ENCODE data around the gene AFP.

AFP gene

DNA sequence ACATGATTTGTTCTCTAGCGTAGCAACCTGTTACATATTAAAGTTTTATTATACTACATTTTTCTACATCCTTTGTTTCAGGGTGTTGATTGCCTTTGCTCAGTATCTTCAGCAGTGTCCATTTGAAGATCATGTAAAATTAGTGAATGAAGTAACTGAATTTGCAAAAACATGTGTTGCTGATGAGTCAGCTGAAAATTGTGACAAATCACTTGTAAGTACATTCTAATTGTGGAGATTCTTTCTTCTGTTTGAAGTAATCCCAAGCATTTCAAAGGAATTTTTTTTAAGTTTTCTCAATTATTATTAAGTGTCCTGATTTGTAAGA, 29.5 kb upstream of the AFP start:
- TF ChIP-seq TAF1 (IDR thresholded peaks at IDR 0.05; ENCODE audit: borderline replicate concordance, insufficient read depth, low read length) = no peak
- TF ChIP-seq FOXP2 (optimal IDR thresholded peaks at IDR 0.05; ENCODE audit: borderline replicate concordance, extremely low read depth, extremely low read length, insufficient read depth) = no peak

- no peak for TF ChIP-seq POLR2AphosphoS5 (IDR thresholded peaks at IDR 0.05; ENCODE audit: low read depth, low read length)
- no peak for TF ChIP-seq TAF1 (IDR thresholded peaks at IDR 0.05; ENCODE audit: borderline replicate concordance, insufficient read depth, low read length)
These were observed 28.8 kb upstream of the AFP start for GRCh38 chr4:73407227-73407673.

- TF ChIP-seq POLR2AphosphoS5 (IDR thresholded peaks at IDR 0.05; ENCODE audit: low read depth, low read length) = no peak
- TF ChIP-seq FOXP2 (optimal IDR thresholded peaks at IDR 0.05; ENCODE audit: borderline replicate concordance, extremely low read depth, extremely low read length, insufficient read depth) = no peak
- no peak for TF ChIP-seq SIN3A (IDR thresholded peaks at IDR 0.05; ENCODE audit: borderline replicate concordance, insufficient read depth, low read length)
- no peak for TF ChIP-seq TAF1 (IDR thresholded peaks at IDR 0.05; ENCODE audit: borderline replicate concordance, insufficient read depth, low read length)
- no peak for TF ChIP-seq REST (IDR thresholded peaks at IDR 0.05; ENCODE audit: insufficient read depth in 1 of 2, low read depth in 2 of 2, low read length in 2 of 2)
These were observed 27.7 kb upstream of the AFP start for GRCh38 chr4:73408181-73408867.

DNA sequence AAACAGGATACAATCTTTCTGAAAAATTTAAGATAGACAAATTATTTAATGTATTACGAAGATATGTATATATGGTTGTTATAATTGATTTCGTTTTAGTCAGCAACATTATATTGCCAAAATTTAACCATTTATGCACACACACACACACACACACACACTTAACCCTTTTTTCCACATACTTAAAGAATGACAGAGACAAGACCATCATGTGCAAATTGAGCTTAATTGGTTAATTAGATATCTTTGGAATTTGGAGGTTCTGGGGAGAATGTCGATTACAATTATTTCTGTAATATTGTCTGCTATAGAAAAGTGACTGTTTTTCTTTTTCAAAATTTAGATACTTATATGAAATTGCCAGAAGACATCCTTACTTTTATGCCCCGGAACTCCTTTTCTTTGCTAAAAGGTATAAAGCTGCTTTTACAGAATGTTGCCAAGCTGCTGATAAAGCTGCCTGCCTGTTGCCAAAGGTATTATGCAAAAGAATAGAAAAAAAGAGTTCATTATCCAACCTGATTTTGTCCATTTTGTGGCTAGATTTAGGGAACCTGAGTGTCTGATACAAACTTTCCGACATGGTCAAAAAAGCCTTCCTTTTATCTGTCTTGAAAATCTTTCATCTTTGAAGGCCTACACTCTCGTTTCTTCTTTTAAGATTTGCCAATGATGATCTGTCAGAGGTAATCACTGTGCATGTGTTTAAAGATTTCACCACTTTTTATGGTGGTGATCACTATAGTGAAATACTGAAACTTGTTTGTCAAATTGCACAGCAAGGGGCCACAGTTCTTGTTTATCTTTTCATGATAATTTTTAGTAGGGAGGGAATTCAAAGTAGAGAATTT, 26.8 kb upstream of the AFP start:
- TF ChIP-seq FOXP2 (optimal IDR thresholded peaks at IDR 0.05; ENCODE audit: borderline replicate concordance, extremely low read depth, extremely low read length, insufficient read depth) = no peak
- no peak for TF ChIP-seq SIN3A (IDR thresholded peaks at IDR 0.05; ENCODE audit: borderline replicate concordance, insufficient read depth, low read length)
- TF ChIP-seq POLR2AphosphoS5 (IDR thresholded peaks at IDR 0.05; ENCODE audit: low read depth, low read length) = no peak
- no peak for TF ChIP-seq REST (IDR thresholded peaks at IDR 0.05; ENCODE audit: insufficient read depth in 1 of 2, low read depth in 2 of 2, low read length in 2 of 2)
- TF ChIP-seq TAF1 (IDR thresholded peaks at IDR 0.05; ENCODE audit: borderline replicate concordance, insufficient read depth, low read length) = no peak

GRCh38 chr4:73409978-73410548, 26.0 kb upstream of the AFP start:
- TF ChIP-seq TAF1 (IDR thresholded peaks at IDR 0.05; ENCODE audit: borderline replicate concordance, insufficient read depth, low read length) = no peak
- TF ChIP-seq REST (IDR thresholded peaks at IDR 0.05; ENCODE audit: insufficient read depth in 1 of 2, low read depth in 2 of 2, low read length in 2 of 2) = no peak
- TF ChIP-seq POLR2AphosphoS5 (IDR thresholded peaks at IDR 0.05; ENCODE audit: low read depth, low read length) = no peak
- no peak for TF ChIP-seq SIN3A (IDR thresholded peaks at IDR 0.05; ENCODE audit: borderline replicate concordance, insufficient read depth, low read length)
- no peak for TF ChIP-seq FOXP2 (optimal IDR thresholded peaks at IDR 0.05; ENCODE audit: borderline replicate concordance, extremely low read depth, extremely low read length, insufficient read depth)
